H9 (cell line): ENCODE measurements around the gene RAMP3. TPM values are rescaled to one million over a fixed set of nuclear protein-coding genes. Genes with fewer than 3 reads are reported as not detected.

ENCODE experiments used
- DNase-seq: peaks from one replicate; pipeline ENCODE4 v3.0.0-alpha.2; 2017
- H2AFZ ChIP-seq: one replicate; pipeline ENCODE4 v1.6.1; 2013; ENCODE audit warnings: mild to moderate bottlenecking, low read length, control low read depth, moderate library complexity
- H2AK5ac ChIP-seq: 2 replicates; pipeline ENCODE4 v1.6.1; 2013; ENCODE audit warnings: low read length, control low read depth, mixed read lengths; ENCODE audit not compliant: insufficient read length
- H2BK120ac ChIP-seq: one replicate; pipeline ENCODE4 v1.6.1; 2013; ENCODE audit warnings: low read depth, mild to moderate bottlenecking, low read length, control low read depth, inconsistent platforms; ENCODE audit not compliant: poor library complexity, severe bottlenecking
- H2BK12ac ChIP-seq: 2 replicates; pipeline ENCODE4 v1.6.1; 2013; ENCODE audit warnings: low read length, control low read depth, mixed read lengths, low read depth; ENCODE audit not compliant: insufficient read length
- H2BK15ac ChIP-seq: 2 replicates; pipeline ENCODE4 v1.6.1; 2013; ENCODE audit warnings: low read depth, low read length, control low read depth
- H2BK20ac ChIP-seq: one replicate; pipeline ENCODE4 v1.6.1; 2013; ENCODE audit warnings: low read depth, mild to moderate bottlenecking, low read length, control low read depth, inconsistent platforms; ENCODE audit not compliant: poor library complexity, severe bottlenecking
- H2BK5ac ChIP-seq: 2 replicates; pipeline ENCODE4 v1.6.1; 2013; ENCODE audit warnings: low read length, control low read depth, mixed read lengths; ENCODE audit not compliant: insufficient read length
- H3K14ac ChIP-seq: 2 replicates; pipeline ENCODE4 v1.6.1; 2013; ENCODE audit warnings: low read length, control low read depth; ENCODE audit not compliant: insufficient read depth
- H3K18ac ChIP-seq: 2 replicates; pipeline ENCODE4 v1.6.1; 2013; ENCODE audit warnings: low read depth, mild to moderate bottlenecking, mixed read lengths, low read length, control low read depth; ENCODE audit not compliant: insufficient read length
- H3K23ac ChIP-seq: 2 replicates; pipeline ENCODE4 v1.6.1; 2013; ENCODE audit warnings: low read length, control low read depth, mixed read lengths, low read depth; ENCODE audit not compliant: insufficient read length
- H3K23me2 ChIP-seq: 2 replicates; pipeline ENCODE4 v1.6.1; 2013; ENCODE audit warnings: low read depth, mild to moderate bottlenecking, mixed read lengths, low read length, control low read depth; ENCODE audit not compliant: insufficient read length, poor library complexity, severe bottlenecking
- H3K27ac ChIP-seq: 2 replicates; pipeline ENCODE4 v1.5.1; 2013; ENCODE audit warnings: low read length, control low read depth, mixed read lengths, low read depth; ENCODE audit not compliant: insufficient read length
- H3K27me3 ChIP-seq: 2 replicates; pipeline ENCODE4 v1.6.1; 2013; ENCODE audit warnings: low read length, control low read depth, inconsistent platforms; ENCODE audit not compliant: insufficient read depth
- H3K4ac ChIP-seq: 2 replicates; pipeline ENCODE4 v1.6.1; 2013; ENCODE audit warnings: low read depth, mild to moderate bottlenecking, control low read depth, inconsistent platforms, low read length, moderate library complexity
- H3K4me1 ChIP-seq: 2 replicates; pipeline ENCODE4 v1.6.1; 2013; ENCODE audit warnings: low read length, control low read depth, inconsistent platforms; ENCODE audit not compliant: insufficient read depth
- H3K4me2 ChIP-seq: 2 replicates; pipeline ENCODE4 v1.6.1; 2013; ENCODE audit warnings: low read length, control low read depth, mixed read lengths; ENCODE audit not compliant: insufficient read length, insufficient read depth
- H3K56ac ChIP-seq: 2 replicates; pipeline ENCODE4 v1.6.1; 2013; ENCODE audit warnings: low read depth, mild to moderate bottlenecking, mixed read lengths, low read length, control low read depth; ENCODE audit not compliant: insufficient read length
- H3K79me1 ChIP-seq: 2 replicates; pipeline ENCODE4 v1.6.1; 2013; ENCODE audit warnings: low read depth, mild to moderate bottlenecking, moderate library complexity, low read length, control low read depth, inconsistent platforms; ENCODE audit not compliant: insufficient read depth, poor library complexity, severe bottlenecking
- H3K79me2 ChIP-seq: 2 replicates; pipeline ENCODE4 v1.6.1; 2013; ENCODE audit warnings: low read length, control low read depth, inconsistent platforms; ENCODE audit not compliant: insufficient read depth
- H3K9ac ChIP-seq: 2 replicates; pipeline ENCODE4 v1.6.1; 2013; ENCODE audit warnings: low read length, control low read depth, mixed read lengths; ENCODE audit not compliant: insufficient read length; ENCODE audit errors: extremely low read depth
- H3K9me3 ChIP-seq: one replicate; pipeline ENCODE4 v1.6.1; 2013; ENCODE audit warnings: low read depth, low read length, inconsistent platforms; ENCODE audit not compliant: control insufficient read depth
- H3T11ph ChIP-seq: one replicate; pipeline ENCODE4 v1.6.1; 2013; ENCODE audit warnings: mild to moderate bottlenecking, low read length, control low read depth, inconsistent platforms
- H4K20me1 ChIP-seq: one replicate; pipeline ENCODE4 v1.6.1; 2013; ENCODE audit not compliant: control insufficient read depth, insufficient read length, insufficient read depth
- H4K5ac ChIP-seq: 2 replicates; pipeline ENCODE4 v1.6.1; 2013; ENCODE audit warnings: low read depth, mild to moderate bottlenecking, mixed read lengths, low read length, control low read depth; ENCODE audit not compliant: insufficient read length
- H4K8ac ChIP-seq: replicated peaks from 2 replicates; pipeline ENCODE4 v1.6.1; 2013; ENCODE audit warnings: low read length, control low read depth, mixed read lengths, low read depth; ENCODE audit not compliant: insufficient read length
- H4K91ac ChIP-seq: 2 replicates; pipeline ENCODE4 v1.6.1; 2013; ENCODE audit warnings: low read depth, mild to moderate bottlenecking, moderate library complexity, mixed read lengths, low read length, control low read depth; ENCODE audit not compliant: insufficient read length
- H3K27ac Mint-ChIP-seq, 3 experiments: 2 replicates in 2 of 3; 3 replicates in 1 of 3; pipeline ENCODE4 v1.8.0; 2020 to 2021; ENCODE audit warnings: mixed read lengths in 3 of 3, mild to moderate bottlenecking in 1 of 3, moderate library complexity in 1 of 3
- H3K27me3 Mint-ChIP-seq: 2 replicates; pipeline ENCODE4 v1.8.0; 2021; ENCODE audit warnings: low read depth, mild to moderate bottlenecking, moderate library complexity, mixed read lengths
- H3K36me3 Mint-ChIP-seq, 3 experiments: 2 replicates in 2 of 3; 3 replicates in 1 of 3; pipeline ENCODE4 v1.8.0; 2020 to 2021; ENCODE audit warnings: low read depth in 3 of 3, mixed read lengths in 3 of 3; ENCODE audit not compliant: insufficient read depth in 1 of 3
- H3K4me1 Mint-ChIP-seq, 2 experiments: 2 replicates each; pipeline ENCODE4 v1.8.0; 2020; ENCODE audit warnings: mixed read lengths in 2 of 2
- H3K4me3 Mint-ChIP-seq, 2 experiments: 2 replicates in 1 of 2; 3 replicates in 1 of 2; pipeline ENCODE4 v1.8.0; 2020 to 2021; ENCODE audit warnings: mild to moderate bottlenecking in 2 of 2, mixed read lengths in 2 of 2, moderate library complexity in 1 of 2
- H3K9me3 Mint-ChIP-seq, 2 experiments: 2 replicates in 1 of 2; 3 replicates in 1 of 2; pipeline ENCODE4 v1.8.0; 2020; ENCODE audit warnings: mild to moderate bottlenecking in 2 of 2, mixed read lengths in 2 of 2, moderate library complexity in 1 of 2
- total RNA-seq: library from RNA; stranded (reverse); gene quantifications from 2 replicates; pipeline ENCODE4 v1.2.1, GENCODE V29; 2021
- TF ChIP-seq, protein P1 (sequence below): fragments of 200-600 bp; sonication (generic); conservative IDR thresholded peaks from 3 replicates; pipeline ENCODE4 v1.8.0; 2021; ENCODE audit warnings: antibody characterized with exemption, mild to moderate bottlenecking

Gene RAMP3
- total RNA-seq, 1 experiment from 2014 or later: 0.63 TPM

- H3K27ac ChIP-seq: no peak overlapping the region
- no peaks in the 10 kb centered on the region for H3K9me3 Mint-ChIP-seq
- H3K9me3 ChIP-seq: no peaks in the 10 kb centered on the region
- no peak overlapping the region for H4K91ac ChIP-seq
- no peak overlapping the region for H3K9ac ChIP-seq
- H3K79me2 ChIP-seq: no peaks in the 10 kb centered on the region
- no peak overlapping the region for H2AFZ ChIP-seq
- no peak overlapping the region for H3K4me3 Mint-ChIP-seq
- H4K5ac ChIP-seq: no peak overlapping the region
- no peaks in the 10 kb centered on the region for H3K4me1 ChIP-seq
- H2BK15ac ChIP-seq: no peak overlapping the region
- H2BK20ac ChIP-seq: no peak overlapping the region
- H3K4me2 ChIP-seq: no peak overlapping the region
- no peak overlapping the region for H2BK12ac ChIP-seq
- H3T11ph ChIP-seq: no peak overlapping the region
- TF ChIP-seq, protein P1, sequence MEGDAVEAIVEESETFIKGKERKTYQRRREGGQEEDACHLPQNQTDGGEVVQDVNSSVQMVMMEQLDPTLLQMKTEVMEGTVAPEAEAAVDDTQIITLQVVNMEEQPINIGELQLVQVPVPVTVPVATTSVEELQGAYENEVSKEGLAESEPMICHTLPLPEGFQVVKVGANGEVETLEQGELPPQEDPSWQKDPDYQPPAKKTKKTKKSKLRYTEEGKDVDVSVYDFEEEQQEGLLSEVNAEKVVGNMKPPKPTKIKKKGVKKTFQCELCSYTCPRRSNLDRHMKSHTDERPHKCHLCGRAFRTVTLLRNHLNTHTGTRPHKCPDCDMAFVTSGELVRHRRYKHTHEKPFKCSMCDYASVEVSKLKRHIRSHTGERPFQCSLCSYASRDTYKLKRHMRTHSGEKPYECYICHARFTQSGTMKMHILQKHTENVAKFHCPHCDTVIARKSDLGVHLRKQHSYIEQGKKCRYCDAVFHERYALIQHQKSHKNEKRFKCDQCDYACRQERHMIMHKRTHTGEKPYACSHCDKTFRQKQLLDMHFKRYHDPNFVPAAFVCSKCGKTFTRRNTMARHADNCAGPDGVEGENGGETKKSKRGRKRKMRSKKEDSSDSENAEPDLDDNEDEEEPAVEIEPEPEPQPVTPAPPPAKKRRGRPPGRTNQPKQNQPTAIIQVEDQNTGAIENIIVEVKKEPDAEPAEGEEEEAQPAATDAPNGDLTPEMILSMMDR: no peak
- H3K27me3 ChIP-seq: no peaks in the 10 kb centered on the region
- no peak overlapping the region for H3K14ac ChIP-seq
- H3K23me2 ChIP-seq: no peaks in the 10 kb centered on the region
- no peak overlapping the region for H2BK120ac ChIP-seq
- H3K4ac ChIP-seq: no peak overlapping the region
- no peak overlapping the region for H3K23ac ChIP-seq
- H3K56ac ChIP-seq: no peak overlapping the region
- H3K36me3 Mint-ChIP-seq: no peaks in the 10 kb centered on the region
- no peak overlapping the region for H3K27ac Mint-ChIP-seq
- H3K4me1 Mint-ChIP-seq: peaks cover 9 to 23% of the 10 kb centered on the region in 2 experiments
- no peak overlapping the region for H2BK5ac ChIP-seq
- H4K20me1 ChIP-seq: no peaks in the 10 kb centered on the region
- H3K18ac ChIP-seq: no peak overlapping the region
- H3K27me3 Mint-ChIP-seq: peaks cover 1% of the 10 kb centered on the region; the same call in 1 of the 2 replicates
- H3K79me1 ChIP-seq: no peaks in the 10 kb centered on the region
- no peak overlapping the region for H4K8ac ChIP-seq
- H2AK5ac ChIP-seq: no peak overlapping the region
- DNase-seq: no peak
Measured at GRCh38 chr7:45223078-45223477, 65.5 kb downstream of the RAMP3 start.
